ENCODE data around the gene CCSER1. TPM values are rescaled to one million over a fixed set of nuclear protein-coding genes. Genes with fewer than 3 reads are reported as not detected.

CCSER1 gene
- total and polyA plus RNA-seq, 2 experiments from 2014 or later = 2.9 to 3.4 TPM

DNA sequence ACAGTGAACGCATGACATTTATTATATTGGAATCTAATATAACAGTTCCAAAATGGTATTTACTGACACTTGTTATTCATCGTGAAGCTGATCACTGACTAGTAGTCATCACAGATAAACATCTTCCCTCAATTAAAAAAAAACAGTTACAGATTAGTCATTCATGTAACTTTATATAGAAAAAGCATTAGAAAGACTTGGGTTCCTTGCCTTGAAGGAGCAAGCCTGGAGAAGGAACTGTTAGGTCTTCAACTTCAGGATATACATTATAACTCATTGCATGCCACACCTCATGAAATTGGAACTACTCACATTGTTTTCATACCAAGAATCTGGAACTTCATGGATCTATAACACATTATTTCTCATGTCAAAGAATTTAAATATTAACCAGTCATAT is 317.7 kb downstream of the CCSER1 start:
- Mint-ChIP-seq H3K36me3 (ENCODE audit: low read depth) (peaks cover 9% of the 10 kb centered on the region; the same call in 2 of the 3 replicates), H3K9me3 (peaks cover 15% of the 10 kb centered on the region; the same call in 2 of the 3 replicates), H3K4me1 (no peaks in the 10 kb centered on the region), H3K27ac (no peak overlapping the region), H3K27me3 (ENCODE audit: insufficient read depth, low read depth, poor library complexity) (no peaks in the 10 kb centered on the region), H3K4me3 (no peak overlapping the region)
- no peak overlapping the region for H3K4me2 ChIP-seq
- no peak overlapping the region for H2AFZ ChIP-seq
- H3F3A ChIP-seq (replicated peaks; ENCODE audit: low read depth) = no peaks in the 10 kb centered on the region
- no peaks in the 10 kb centered on the region for H3K79me2 ChIP-seq (replicated peaks; ENCODE audit: insufficient read depth)
- no peak for DNase-seq (ENCODE audit: low spot score)
- peaks cover 3% of the 10 kb centered on the region; the same call in 1 of the 2 replicates for H3K9me2 ChIP-seq (ENCODE audit: insufficient read depth)
- no peaks in the 10 kb centered on the region for H3K27me3 ChIP-seq (ENCODE audit: insufficient read depth)
- no peaks in the 10 kb centered on the region for H4K20me1 ChIP-seq (replicated peaks; ENCODE audit: insufficient read depth)
- H3K36me3 ChIP-seq (ENCODE audit: insufficient read depth) = no peaks in the 10 kb centered on the region
- ATAC-seq = no peak
- TF ChIP-seq, protein P1, sequence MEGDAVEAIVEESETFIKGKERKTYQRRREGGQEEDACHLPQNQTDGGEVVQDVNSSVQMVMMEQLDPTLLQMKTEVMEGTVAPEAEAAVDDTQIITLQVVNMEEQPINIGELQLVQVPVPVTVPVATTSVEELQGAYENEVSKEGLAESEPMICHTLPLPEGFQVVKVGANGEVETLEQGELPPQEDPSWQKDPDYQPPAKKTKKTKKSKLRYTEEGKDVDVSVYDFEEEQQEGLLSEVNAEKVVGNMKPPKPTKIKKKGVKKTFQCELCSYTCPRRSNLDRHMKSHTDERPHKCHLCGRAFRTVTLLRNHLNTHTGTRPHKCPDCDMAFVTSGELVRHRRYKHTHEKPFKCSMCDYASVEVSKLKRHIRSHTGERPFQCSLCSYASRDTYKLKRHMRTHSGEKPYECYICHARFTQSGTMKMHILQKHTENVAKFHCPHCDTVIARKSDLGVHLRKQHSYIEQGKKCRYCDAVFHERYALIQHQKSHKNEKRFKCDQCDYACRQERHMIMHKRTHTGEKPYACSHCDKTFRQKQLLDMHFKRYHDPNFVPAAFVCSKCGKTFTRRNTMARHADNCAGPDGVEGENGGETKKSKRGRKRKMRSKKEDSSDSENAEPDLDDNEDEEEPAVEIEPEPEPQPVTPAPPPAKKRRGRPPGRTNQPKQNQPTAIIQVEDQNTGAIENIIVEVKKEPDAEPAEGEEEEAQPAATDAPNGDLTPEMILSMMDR (conservative IDR thresholded peaks at IDR 0.05; ENCODE audit: low read depth in 2 of 2) = no peak
- TF ChIP-seq STAT1 (IDR thresholded peaks at IDR 0.05; ENCODE audit: unreplicated experiment) (no peak), ZNF114 (CRISPR knock-in tag; IDR thresholded peaks at IDR 0.05) (no peak), CREB1 (CRISPR knock-in tag; IDR thresholded peaks at IDR 0.05; ENCODE audit: low read depth) (no peak), ZNF331 (CRISPR knock-in tag; IDR thresholded peaks at IDR 0.05; ENCODE audit: low read depth) (no peak), JUNB (IDR thresholded peaks at IDR 0.05; ENCODE audit: unreplicated experiment) (no peak), NANOG (IDR thresholded peaks at IDR 0.05; ENCODE audit: borderline replicate concordance) (no peak), EZH2 (IDR thresholded peaks at IDR 0.05; ENCODE audit: low read depth, unreplicated experiment) (no peak), EZH2phosphoT487 (IDR thresholded peaks at IDR 0.05; ENCODE audit: unreplicated experiment) (no peak), POLR2AphosphoS5 (IDR thresholded peaks at IDR 0.05; ENCODE audit: low read depth) (no peak)
- TF ChIP-seq, protein P2, sequence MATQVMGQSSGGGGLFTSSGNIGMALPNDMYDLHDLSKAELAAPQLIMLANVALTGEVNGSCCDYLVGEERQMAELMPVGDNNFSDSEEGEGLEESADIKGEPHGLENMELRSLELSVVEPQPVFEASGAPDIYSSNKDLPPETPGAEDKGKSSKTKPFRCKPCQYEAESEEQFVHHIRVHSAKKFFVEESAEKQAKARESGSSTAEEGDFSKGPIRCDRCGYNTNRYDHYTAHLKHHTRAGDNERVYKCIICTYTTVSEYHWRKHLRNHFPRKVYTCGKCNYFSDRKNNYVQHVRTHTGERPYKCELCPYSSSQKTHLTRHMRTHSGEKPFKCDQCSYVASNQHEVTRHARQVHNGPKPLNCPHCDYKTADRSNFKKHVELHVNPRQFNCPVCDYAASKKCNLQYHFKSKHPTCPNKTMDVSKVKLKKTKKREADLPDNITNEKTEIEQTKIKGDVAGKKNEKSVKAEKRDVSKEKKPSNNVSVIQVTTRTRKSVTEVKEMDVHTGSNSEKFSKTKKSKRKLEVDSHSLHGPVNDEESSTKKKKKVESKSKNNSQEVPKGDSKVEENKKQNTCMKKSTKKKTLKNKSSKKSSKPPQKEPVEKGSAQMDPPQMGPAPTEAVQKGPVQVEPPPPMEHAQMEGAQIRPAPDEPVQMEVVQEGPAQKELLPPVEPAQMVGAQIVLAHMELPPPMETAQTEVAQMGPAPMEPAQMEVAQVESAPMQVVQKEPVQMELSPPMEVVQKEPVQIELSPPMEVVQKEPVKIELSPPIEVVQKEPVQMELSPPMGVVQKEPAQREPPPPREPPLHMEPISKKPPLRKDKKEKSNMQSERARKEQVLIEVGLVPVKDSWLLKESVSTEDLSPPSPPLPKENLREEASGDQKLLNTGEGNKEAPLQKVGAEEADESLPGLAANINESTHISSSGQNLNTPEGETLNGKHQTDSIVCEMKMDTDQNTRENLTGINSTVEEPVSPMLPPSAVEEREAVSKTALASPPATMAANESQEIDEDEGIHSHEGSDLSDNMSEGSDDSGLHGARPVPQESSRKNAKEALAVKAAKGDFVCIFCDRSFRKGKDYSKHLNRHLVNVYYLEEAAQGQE (IDR thresholded peaks at IDR 0.05; ENCODE audit: unreplicated experiment) = no peak
- TF ChIP-seq, protein P3, sequence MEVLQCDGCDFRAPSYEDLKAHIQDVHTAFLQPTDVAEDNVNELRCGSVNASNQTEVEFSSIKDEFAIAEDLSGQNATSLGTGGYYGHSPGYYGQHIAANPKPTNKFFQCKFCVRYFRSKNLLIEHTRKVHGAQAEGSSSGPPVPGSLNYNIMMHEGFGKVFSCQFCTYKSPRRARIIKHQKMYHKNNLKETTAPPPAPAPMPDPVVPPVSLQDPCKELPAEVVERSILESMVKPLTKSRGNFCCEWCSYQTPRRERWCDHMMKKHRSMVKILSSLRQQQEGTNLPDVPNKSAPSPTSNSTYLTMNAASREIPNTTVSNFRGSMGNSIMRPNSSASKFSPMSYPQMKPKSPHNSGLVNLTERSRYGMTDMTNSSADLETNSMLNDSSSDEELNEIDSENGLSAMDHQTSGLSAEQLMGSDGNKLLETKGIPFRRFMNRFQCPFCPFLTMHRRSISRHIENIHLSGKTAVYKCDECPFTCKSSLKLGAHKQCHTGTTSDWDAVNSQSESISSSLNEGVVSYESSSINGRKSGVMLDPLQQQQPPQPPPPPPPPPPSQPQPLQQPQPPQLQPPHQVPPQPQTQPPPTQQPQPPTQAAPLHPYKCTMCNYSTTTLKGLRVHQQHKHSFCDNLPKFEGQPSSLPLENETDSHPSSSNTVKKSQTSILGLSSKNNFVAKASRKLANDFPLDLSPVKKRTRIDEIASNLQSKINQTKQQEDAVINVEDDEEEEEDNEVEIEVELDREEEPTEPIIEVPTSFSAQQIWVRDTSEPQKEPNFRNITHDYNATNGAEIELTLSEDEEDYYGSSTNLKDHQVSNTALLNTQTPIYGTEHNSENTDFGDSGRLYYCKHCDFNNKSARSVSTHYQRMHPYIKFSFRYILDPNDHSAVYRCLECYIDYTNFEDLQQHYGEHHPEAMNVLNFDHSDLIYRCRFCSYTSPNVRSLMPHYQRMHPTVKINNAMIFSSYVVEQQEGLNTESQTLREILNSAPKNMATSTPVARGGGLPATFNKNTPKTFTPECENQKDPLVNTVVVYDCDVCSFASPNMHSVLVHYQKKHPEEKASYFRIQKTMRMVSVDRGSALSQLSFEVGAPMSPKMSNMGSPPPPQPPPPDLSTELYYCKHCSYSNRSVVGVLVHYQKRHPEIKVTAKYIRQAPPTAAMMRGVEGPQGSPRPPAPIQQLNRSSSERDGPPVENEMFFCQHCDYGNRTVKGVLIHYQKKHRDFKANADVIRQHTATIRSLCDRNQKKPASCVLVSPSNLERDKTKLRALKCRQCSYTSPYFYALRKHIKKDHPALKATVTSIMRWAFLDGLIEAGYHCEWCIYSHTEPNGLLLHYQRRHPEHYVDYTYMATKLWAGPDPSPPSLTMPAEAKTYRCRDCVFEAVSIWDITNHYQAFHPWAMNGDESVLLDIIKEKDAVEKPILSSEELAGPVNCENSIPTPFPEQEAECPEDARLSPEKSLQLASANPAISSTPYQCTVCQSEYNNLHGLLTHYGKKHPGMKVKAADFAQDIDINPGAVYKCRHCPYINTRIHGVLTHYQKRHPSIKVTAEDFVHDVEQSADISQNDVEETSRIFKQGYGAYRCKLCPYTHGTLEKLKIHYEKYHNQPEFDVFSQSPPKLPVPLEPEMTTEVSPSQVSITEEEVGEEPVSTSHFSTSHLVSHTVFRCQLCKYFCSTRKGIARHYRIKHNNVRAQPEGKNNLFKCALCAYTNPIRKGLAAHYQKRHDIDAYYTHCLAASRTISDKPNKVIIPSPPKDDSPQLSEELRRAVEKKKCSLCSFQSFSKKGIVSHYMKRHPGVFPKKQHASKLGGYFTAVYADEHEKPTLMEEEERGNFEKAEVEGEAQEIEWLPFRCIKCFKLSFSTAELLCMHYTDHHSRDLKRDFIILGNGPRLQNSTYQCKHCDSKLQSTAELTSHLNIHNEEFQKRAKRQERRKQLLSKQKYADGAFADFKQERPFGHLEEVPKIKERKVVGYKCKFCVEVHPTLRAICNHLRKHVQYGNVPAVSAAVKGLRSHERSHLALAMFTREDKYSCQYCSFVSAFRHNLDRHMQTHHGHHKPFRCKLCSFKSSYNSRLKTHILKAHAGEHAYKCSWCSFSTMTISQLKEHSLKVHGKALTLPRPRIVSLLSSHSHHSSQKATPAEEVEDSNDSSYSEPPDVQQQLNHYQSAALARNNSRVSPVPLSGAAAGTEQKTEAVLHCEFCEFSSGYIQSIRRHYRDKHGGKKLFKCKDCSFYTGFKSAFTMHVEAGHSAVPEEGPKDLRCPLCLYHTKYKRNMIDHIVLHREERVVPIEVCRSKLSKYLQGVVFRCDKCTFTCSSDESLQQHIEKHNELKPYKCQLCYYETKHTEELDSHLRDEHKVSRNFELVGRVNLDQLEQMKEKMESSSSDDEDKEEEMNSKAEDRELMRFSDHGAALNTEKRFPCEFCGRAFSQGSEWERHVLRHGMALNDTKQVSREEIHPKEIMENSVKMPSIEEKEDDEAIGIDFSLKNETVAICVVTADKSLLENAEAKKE (CRISPR knock-in tag; IDR thresholded peaks at IDR 0.05) = no peak
- TF ChIP-seq, protein P4, sequence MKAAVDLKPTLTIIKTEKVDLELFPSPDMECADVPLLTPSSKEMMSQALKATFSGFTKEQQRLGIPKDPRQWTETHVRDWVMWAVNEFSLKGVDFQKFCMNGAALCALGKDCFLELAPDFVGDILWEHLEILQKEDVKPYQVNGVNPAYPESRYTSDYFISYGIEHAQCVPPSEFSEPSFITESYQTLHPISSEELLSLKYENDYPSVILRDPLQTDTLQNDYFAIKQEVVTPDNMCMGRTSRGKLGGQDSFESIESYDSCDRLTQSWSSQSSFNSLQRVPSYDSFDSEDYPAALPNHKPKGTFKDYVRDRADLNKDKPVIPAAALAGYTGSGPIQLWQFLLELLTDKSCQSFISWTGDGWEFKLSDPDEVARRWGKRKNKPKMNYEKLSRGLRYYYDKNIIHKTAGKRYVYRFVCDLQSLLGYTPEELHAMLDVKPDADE (IDR thresholded peaks at IDR 0.05) = no peak
- H3K4me3 ChIP-seq = no peak overlapping the region
- H3K27ac ChIP-seq (ENCODE audit: low read depth) = no peak overlapping the region
- H3K4me1 ChIP-seq (ENCODE audit: insufficient read depth) = no peaks in the 10 kb centered on the region
